NK-92 (cell line): Measurements from ENCODE around the gene AGGF1.
"Not testable (repeated sequence)": the region's sequence is repeated elsewhere in the genome, so short reads cannot be mapped to it uniquely, and the experiment has no call there.

ENCODE experiments used
- DNase-seq: peaks from one replicate; lab custom pipeline; 2025; ENCODE audit not compliant: unreplicated experiment; lab: John Stamatoyannopoulos, UW

The AGGF1 gene

DNA sequence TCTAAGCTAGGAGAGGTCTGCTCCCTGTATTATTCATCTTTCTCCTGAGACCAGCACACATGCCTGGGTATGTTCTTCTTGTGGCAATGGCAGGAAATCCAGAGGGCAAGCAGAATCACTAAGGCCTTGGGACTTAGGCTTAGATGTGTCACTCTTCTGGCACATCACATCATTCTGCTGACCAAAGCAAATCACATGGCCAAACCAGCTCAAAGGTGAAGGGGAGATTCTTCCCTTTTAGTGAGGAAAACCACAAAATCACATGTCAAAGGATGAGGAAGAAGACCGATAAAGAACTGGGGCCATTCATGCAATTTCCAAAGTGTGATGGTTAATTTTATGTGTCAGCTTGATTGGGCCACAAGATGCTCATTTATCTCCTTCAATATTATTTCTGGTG lies 5.7 kb upstream of the AGGF1 start:
- no peak for DNase-seq

DNA sequence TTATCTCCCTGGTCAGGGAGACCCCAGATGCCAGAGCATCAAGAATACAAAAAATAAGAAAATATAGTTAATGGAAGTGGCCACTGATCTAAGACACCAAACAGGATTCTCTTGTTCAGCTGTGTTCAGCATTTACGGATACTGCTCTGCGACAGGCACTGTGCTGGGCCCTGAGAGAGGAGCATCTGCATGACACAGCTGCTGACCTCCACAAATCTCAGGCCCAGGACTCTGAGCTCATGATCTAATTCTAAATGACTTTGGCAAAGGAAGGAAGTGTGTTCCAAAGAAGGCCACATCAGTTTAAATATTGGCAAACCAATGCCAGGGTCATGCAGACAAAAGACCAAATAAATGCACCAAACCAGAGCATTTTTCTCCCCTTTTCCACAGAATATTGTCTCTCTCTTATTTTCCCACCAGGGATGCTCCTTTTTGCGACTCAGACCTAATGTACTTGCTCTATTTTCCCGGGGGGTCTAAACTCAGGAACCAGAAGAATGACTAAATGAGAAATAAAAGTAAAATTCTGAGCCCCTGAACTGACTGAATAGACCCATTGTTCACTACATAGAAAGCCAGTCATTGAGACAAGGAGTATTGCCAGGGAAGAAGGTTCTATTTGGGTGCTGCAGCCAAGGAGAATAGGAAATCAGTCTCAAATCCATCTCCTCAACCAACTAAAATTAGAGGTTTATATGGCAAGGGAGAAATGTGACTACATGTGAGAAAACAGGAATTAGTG lies 1.4 kb upstream of the AGGF1 start:
- no peak for DNase-seq

DNA sequence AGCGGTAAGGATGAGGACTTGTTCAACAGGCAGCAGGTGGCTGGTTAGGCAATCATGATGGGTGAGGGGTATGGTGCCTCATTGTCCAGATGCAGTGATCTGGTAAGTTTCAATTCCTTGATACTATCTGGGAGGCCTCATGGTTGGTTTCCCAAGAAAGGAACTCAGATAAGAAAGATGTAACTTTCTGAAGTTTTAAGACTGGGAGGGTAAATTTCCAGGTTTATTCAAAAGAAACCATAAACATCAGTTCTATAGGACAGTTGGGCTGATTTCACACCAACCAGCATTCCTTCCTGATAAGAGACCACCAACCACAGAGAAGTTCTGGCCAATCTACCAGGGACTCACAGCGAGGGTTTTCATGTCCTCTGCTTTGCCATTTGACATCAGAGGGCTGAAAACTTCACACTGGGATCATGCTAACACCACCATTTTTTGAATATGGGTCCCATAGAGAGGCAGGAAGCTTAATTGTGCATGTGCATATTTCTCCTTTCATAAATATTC lies 773 bp upstream of the AGGF1 start:
- DNase-seq = no peak

DNA sequence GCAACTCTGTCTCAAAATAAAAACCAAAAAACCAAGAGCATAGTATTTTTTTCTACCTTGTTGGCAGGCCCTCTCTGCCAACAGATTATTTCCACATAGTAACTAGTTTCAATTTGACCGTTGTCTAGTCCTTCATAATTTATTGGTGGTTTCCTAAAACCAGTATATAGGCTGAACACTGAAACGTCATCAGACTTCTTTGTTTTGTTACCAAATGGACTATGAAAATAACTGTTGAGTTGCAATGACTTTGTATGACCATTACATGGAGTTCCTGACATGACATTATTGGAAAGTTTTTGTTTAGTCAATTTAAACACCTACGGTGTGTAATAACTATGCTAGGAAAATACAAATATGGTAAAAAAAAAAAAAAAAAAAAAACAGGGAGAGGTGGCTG lies 1.7 kb downstream of the AGGF1 start:
- no peak for DNase-seq

DNA sequence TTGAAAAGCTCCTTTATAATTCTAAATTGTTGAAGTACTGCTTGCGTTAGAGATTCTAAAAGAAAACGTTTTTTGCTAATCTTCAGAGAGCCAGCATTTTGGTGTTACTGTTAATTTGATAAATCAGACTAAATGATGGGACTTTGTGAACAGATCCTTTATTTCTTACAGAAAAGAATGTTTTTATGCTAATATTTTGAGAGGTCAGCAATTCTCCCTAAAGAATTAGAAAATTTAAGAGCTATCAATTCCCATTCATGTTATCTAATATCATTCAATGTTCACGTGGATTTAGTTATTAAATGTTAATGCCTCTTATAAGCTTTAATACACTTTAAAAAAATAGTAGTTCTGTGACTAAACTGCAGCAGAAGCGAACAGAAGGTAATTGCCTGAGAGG lies 2.4 kb downstream of the AGGF1 start:
- no peak for DNase-seq

DNA sequence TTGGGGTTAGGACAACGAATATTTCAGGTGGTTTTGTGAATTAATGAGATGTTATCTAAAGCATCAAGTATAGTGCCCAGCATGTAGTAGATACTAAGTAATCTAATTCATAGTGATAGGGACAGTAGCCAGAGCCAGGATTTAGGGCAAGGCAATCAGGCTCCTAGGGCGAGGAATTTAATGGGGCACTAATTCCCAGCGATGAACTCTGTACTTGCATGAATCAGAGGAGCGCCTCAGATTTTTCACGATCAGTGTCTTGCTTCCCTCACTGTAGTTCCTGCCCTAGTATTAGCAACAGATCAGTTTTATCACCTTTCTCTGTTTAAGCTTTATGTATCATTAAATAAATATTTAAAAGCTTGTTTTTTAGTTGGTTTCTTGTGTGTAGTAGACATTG lies 3.1 kb downstream of the AGGF1 start:
- DNase-seq = no peak

DNA sequence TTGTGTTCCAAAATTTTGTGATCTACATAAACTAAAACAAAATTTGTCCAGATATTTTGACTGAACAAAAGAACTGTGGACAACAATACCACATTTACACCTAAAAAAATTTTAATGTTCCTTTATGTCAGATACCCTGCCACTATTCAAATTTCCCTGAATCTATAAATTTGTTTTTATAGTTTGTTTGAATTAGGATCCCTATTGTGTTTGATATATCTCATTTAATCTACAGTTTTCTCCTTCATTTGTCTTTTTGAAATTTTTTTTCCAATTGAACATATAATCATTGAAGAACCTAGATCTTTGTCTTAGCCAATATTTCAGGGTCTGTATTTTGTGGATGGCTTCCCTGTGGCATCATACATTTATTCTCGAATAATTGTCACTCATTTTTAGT lies 5.7 kb downstream of the AGGF1 start:
- no peak for DNase-seq

DNA sequence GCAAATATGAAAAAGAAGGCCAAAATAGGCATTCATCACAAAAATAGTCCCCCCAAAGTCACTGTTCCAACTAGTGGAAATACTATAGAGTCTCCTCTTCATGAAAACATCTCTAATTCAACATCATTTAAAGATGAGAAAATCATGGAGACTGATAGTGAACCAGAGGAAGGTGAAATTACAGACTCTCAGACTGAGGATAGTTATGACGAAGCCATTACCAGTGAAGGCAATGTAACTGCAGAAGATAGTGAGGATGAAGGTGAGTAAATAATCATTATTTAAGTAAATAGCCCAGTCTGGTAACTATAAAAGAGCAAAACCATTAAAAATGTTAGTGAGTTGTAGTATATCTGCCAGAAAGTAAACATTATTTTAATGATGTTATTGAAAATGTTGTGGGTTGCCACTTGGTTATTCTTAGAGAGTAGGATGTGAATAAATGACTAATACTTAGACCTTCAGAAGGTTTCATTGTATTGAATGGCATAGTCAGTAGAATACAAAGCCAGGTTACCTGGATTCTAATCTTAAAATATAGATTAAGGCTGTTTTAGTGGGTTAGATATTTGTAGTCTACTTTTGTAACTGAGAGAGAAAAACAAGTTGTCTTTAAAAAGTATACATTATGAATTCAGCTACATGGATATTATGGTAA lies 16.3 kb downstream of the AGGF1 start:
- no peak for DNase-seq

DNA sequence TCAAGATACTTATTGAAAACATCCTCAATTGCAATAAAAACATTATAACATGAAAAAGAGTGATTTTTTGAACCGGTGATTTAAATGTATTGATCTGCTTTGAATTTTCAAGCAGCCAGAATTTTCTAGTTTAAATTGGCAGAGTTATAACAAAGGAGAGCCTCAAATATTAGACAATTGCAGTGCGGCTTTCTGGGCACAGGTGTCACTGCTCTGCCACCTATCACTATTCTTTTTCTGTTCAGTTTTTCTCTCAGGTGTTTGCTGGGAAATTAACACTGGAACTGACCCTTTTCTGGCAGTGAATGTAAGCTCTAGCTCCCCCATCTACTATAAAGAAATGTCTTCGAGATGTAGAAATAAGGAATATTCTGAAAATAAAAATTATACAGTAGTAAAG lies 33.8 kb downstream of the AGGF1 start:
- DNase-seq = no peak

DNA sequence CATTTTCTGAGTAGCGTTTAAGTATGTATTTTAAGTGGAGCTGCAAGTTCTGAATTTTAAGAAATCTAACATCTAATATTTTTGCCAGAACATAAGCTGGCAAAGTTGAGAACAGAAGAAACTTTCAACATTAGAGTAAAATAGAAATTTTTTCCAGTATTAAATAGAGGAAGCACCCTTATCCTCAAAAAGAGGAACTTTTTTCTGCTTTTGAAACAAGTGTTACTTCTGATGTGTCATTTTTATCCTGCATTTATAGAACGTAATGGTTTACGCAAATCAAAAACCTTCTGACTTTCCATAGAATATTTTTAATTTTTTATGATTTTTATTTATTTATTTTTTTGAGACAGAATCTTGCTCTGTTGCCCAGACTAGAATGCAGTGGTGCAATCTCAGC lies 35.1 kb downstream of the AGGF1 start:
- DNase-seq = no peak

DNA sequence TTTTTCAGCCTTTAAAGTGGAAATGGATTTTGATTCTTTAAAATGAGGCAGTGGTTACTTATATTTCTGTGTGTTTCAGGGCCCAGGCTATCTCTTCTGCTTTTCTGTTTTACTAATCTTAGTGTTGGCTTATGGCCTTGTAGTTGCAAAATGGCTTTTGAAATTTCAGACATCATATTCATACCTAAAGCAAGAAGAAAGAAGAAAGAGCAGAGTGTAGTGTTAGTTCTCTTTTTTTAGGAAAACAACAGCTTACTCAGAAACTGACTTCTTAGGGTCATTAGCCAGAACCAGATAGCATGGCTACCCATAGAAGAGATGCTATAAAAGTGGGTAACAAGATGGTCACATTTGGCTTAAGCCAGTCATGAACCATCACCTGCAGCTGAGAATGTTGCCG lies 36.0 kb downstream of the AGGF1 start:
- DNase-seq = no peak

DNA sequence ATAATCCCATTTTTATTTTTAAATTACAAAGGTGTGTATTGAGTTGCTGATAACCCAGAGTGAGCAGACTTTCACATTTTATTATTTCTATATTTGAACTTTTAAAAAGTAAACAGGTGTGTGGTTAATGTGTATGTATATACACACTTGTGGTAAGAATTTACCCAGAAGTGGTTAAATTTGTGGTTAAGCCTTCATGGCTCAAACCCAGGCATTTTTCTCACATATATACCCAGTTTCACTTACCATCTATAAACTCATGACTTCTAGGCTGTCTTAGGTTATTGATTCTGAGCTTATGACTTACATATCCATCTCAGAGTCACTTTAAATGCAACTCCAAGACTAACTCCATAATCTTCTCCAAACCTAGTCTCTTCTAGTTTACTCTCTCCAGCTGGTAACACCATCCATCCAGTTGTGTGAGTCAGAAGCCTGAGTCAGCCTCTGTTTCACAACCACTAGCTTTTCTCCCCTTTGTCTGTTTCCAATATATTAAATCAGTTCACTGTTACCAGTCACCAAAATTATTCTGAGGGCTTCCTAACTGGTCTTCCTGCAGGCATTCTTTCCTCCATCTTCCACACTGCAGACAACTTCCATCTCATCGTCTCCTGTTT lies 36.7 kb downstream of the AGGF1 start:
- no peak for DNase-seq

DNA sequence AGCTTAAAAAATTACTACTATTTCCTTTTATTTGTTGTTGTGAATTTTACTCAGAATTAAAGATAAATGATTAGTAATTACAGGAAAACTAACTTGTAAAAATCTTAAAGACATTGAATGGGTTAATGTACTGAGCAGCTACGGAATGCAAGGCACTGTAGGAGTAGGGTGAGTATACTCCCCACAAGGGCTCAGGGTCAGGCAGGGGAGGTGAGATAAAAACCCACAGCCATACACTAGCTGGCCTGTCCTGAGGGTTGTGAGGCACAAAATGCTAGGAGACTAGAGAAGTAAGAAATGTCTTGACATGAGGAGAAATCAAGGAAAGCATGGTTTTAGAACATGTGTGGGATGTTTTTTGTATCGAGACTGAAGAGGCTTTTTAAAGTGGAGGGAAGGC lies 43.5 kb downstream of the AGGF1 start:
- DNase-seq = no peak

DNA sequence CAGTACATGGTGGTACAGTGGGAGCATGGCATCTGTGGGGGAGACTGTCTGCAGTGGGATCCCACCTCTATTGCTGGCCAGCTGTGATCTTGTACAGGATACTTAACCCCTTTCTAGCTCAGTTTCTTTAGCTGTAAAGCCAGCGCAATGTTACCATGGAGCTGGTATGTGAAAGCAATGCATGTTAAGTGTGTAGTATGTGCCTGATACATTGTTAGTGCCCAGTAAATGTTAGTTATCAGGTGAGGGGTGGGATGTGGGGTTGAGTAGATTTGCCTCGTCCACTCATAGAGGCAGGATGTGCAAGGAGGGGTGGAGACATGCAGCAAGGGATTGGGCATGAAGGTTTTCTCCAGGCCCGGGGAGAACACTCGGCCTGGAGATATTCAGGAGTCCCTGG lies 44.5 kb downstream of the AGGF1 start:
- DNase-seq = no peak

DNA sequence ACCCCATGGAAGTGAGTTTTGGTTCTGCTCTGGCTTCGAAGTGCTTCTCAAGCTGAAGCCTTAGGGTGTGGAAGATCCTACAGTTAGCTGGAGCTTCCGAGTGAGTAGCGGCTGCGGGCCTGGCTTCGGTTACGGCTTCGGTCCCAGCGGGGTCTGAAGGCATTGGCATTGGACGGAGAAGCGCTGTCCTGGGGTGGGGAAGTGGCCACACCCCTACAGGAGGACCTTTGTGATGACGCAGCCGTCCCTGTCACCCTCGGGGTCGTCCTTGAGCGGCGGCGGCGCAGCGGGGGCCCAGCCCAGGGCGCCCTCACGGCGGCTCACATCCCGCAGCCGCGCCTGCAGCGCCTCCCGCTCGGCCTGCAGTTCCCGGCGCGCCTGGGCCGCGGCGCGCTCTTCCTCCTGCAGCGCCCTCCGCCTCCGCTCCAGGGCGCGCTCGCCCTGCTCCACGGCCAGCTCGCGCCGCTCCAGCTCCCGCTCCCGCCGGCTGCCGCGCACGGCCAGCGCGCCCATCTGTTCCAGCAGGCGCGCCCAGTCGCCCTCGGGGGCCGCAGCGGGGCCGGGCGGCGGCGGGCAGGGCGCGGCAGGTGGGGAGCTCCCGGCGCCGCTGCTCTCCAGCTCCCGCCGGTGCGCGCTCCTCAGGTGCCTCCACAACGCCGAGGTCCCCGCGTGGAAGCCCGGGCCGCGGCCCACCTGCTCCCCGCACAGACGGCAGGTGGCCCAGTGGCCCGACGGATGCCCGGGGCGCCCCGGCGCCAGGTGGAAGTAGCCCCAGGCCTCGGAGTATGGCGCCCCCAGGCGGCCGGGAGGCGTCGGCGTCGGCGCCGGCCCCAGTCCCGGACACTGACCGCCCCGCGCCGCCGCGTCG lies 47.0 kb downstream of the AGGF1 start:
- no peak for DNase-seq

DNA sequence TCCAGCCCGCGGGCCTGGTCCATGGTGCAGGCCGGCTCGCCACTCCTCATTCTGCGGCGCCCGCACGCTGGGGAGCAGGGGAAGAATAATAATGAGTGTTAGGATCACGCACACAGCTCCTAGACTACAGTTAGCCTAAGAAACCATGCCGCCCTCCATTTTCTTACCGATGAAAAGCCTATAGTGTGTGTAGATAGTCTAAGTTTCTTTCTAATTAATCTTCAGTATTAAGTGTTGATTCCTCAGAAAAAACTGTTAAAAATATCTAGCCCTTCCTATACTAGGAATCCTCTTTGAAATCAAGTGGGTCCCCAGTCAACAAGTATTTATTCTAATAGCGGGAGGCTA lies 47.6 kb downstream of the AGGF1 start:
- DNase-seq = no peak

DNA sequence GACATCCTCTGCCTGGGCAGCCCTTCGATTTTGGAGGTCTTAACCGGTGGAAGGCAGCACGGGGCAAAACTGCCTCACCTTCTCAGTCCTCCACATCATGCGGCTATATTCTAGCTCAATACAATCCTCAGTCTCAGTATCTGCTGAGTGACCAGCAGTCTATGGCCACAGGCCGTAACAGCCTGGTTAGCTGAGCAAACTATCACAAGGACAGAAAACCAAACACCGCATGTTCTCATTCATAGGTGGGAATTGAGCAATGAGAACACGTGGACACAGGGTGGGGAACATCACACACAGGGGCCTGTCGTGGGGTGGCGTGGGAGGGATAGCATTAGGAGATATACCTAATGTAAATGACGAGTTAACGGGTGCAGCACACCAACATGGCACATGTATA lies 50.3 kb downstream of the AGGF1 start:
- not testable (repeated sequence) for DNase-seq

DNA sequence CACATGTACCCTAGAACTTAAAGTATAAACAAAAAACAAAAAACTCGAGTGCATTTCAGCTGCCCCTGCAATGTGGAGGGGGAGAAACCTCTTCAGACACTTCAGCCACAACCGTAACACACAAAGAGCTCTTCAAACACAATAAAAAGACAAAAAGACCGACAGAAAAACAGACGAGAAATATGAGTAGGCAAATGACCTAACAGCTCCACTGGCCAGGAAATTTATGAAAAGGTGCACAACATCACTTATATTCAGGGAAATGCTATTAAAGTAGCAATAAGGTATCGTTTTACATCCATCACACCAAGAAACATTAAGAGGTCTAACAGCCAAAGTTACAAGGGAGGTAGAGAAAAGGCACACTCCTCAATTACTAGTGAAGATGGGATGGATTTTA lies 50.7 kb downstream of the AGGF1 start:
- DNase-seq = no peak

DNA sequence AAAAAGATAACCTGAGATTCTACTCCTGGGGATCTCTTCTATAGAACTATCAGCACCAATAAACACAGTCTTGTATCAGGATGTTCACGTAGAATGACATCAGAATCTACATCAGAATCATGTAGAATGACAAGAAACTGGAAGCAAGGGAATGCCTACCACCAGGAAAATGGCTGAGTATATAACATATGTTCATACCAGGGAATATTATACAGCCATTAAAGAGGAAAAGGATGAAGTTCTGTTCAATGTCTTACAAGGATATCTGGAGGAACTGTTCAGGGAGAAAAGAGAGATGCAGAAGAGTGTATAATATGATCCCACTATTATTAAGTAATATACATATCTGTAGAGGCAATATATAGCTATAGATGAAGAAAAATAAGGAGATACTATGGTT lies 52.1 kb downstream of the AGGF1 start:
- no peak for DNase-seq

DNA sequence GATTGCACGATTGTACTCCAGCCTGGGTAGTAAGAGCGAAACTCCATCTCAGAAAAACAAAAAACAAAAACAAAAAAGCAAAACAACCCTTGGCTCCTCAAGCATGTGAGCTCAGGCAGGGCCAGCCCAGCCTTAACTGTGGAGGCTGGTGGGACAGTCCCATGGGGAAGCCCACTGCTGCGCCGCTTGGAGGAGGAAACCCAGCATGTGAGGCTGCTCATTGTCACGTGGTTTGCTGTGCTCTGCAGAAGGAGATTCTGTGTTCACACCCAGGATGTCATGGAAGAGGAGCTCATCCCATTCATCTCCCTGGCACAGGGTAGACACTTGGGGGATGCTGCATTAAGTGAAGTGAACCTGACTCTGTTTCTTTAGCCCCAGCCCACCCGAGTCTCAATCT lies 52.9 kb downstream of the AGGF1 start:
- DNase-seq = no peak

DNA sequence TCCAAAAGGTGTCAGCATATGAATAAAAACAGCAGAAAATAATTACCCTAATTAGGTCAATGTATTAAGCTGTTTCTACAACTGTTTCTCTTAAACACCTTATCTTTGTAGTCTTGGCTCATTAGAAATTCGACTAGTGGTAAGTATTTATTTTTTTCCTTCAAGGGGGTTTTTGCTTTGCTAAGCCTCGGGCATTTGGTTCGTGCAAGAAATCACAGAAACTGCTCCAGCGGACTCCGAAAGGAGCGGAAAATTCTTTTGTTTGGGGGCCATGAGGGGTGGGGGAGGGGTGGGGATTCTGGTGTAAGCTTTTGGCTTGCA lies 56.1 kb downstream of the AGGF1 start:
- DNase-seq = no peak
